Left ventricle myocardium inferior (tissue), 1 donor: Measurements from ENCODE around the gene SORBS2. TPM values are rescaled to one million over a fixed set of nuclear protein-coding genes. Genes with fewer than 3 reads are reported as not detected.
A peak's percentile ranks its signal among the peaks of the same experiment; 100 is the strongest.
"Not testable (repeated sequence)": the region's sequence is repeated elsewhere in the genome, so short reads cannot be mapped to it uniquely, and the experiment has no call there.

Experiments
- DNase-seq: peaks from one replicate; pipeline ENCODE4 v3.0.0-alpha.2; 2020
- H3K27ac ChIP-seq: fragments of 200-600 bp; replicated peaks from 2 replicates; pipeline ENCODE4 v1.8.0; 2021
- H3K27me3 ChIP-seq: fragments of 200-600 bp; 2 replicates; pipeline ENCODE4 v1.8.0; 2021; ENCODE audit warnings: low read depth
- H3K36me3 ChIP-seq: fragments of 200-600 bp; 2 replicates; pipeline ENCODE4 v1.8.0; 2021
- H3K4me1 ChIP-seq: fragments of 200-600 bp; 2 replicates; pipeline ENCODE4 v1.8.0; 2021
- H3K4me3 ChIP-seq: fragments of 200-600 bp; 2 replicates; pipeline ENCODE4 v1.8.0; 2021; ENCODE audit warnings: mild to moderate bottlenecking, moderate library complexity
- H3K9me3 ChIP-seq: fragments of 200-600 bp; replicated peaks from 2 replicates; pipeline ENCODE4 v1.8.0; 2021
- intact Hi-C: fragments of 100-400 bp; cut with micrococcal nuclease; formaldehyde crosslinking; loops from one replicate; pipeline ENCODE4 v1.11.0; 2022
- total RNA-seq: library from RNA; stranded (reverse); fragmentation: NEBNext Ultra II Directional; extraction: Animal tissue kit (Norgen Biotek cat#: 25700); gene quantifications from one replicate; pipeline ENCODE4 v1.2.1, GENCODE V29; 2021
- TF ChIP-seq, protein P1 (sequence below): fragments of 200-600 bp; IDR thresholded peaks from 2 replicates; pipeline ENCODE4 v1.8.0; 2021; ENCODE audit warnings: antibody characterized with exemption, mild to moderate bottlenecking, borderline replicate concordance
- donor health status: DM: no; HTN: yes; CAD: no; lungs with severe emphysema.

The SORBS2 gene
- total RNA-seq, 1 donor from 2014 or later = 1,282 TPM

DNA sequence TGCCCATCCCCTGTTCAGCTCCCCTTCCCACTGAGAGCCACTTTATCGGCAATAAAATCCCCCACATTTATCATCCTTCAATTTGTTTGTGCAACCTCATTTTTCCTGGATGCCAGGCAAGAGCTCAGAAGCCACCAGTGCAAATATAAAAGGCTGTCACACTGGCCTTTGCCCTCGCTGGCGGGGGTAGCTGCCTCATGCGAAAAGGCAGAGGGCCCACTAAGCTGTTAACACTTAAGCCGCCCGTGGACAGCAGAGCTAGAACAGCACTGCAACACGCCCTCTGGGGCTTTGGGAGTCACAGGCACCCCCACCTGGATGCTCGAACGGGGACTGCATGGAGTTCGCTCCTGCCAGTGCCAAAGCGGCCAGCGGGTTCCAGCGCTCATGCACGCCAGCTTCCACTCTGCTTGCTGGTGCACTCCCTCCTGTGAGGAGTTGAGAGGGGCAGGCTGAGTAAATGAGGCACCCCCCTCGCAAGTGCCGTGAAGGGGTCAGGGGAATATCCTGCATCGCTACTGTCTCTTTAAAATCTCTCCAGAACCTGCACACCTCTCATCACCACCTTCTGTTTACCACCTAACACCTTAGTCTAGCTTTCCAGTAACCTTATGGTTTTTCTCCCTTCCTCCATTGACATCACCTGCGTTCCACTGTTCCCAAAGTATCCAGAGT, 99.5 kb downstream of the SORBS2 start:
- Histone ChIP-seq H3K9me3 (no peaks in the 10 kb centered on the region), H3K4me1 (peaks cover 100% of the 10 kb centered on the region), H3K27ac (peak overlapping the region; percentile 85), H3K36me3 (no peaks in the 10 kb centered on the region), H3K27me3 (no peaks in the 10 kb centered on the region), H3K4me3 (no peak overlapping the region)
- TF ChIP-seq, protein P1, sequence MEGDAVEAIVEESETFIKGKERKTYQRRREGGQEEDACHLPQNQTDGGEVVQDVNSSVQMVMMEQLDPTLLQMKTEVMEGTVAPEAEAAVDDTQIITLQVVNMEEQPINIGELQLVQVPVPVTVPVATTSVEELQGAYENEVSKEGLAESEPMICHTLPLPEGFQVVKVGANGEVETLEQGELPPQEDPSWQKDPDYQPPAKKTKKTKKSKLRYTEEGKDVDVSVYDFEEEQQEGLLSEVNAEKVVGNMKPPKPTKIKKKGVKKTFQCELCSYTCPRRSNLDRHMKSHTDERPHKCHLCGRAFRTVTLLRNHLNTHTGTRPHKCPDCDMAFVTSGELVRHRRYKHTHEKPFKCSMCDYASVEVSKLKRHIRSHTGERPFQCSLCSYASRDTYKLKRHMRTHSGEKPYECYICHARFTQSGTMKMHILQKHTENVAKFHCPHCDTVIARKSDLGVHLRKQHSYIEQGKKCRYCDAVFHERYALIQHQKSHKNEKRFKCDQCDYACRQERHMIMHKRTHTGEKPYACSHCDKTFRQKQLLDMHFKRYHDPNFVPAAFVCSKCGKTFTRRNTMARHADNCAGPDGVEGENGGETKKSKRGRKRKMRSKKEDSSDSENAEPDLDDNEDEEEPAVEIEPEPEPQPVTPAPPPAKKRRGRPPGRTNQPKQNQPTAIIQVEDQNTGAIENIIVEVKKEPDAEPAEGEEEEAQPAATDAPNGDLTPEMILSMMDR = no peak
- DNase-seq = no peak
- intact Hi-C loops = no loop called here

DNA sequence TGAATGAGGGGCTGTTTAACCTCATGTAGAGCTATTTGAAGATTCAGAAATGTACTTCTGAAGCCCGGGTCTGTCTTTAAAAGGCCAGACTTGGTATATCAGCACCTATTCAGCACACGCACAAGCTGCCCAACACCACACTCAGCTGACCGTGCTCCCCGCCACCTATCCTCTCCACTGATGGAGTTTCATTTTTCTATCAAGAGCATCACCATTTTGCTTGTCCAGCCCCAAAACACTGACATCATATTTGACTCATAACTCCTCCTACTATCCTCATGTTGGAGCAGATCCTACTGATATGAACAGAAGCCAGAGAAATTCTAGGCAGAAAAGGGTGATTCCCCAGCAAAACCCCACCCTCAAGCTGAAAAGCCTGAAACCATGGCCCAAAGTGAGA, 100.3 kb downstream of the SORBS2 start:
- Histone ChIP-seq H3K4me3 (no peak overlapping the region), H3K4me1 (peaks cover 92% of the 10 kb centered on the region), H3K27me3 (no peaks in the 10 kb centered on the region), H3K9me3 (no peaks in the 10 kb centered on the region), H3K27ac (peak overlapping the region; percentile 85), H3K36me3 (no peaks in the 10 kb centered on the region)
- no peak for DNase-seq
- intact Hi-C loops = no loop called here
- TF ChIP-seq, protein P1 = no peak

DNA sequence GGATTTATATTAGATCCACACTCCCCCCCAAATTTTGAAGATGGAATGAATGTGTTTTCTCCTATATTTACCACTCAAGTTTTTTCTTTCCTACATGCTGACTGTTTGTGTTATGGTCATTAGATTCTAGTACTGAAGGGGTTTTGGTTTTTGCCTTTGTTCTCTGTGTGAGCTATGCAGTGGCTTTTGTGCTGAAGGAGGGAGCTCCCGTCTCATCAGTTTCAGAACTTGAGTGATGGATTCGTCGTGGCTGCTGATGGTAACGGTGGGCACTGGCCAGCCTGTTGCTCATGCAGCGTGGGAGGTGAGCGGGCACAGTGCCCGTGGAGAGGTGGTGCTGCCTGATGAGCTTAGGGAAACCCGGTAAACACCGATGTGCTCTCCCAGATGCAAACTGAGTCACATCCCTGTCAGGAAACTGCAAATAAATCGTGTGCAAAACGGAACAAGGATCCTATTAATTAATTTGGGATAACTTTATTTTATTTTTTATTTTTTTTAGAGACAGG, 101.5 kb downstream of the SORBS2 start:
- peaks cover 81% of the 10 kb centered on the region for H3K4me1 ChIP-seq
- TF ChIP-seq, protein P1 = no peak
- intact Hi-C loops = no loop called here

DNA sequence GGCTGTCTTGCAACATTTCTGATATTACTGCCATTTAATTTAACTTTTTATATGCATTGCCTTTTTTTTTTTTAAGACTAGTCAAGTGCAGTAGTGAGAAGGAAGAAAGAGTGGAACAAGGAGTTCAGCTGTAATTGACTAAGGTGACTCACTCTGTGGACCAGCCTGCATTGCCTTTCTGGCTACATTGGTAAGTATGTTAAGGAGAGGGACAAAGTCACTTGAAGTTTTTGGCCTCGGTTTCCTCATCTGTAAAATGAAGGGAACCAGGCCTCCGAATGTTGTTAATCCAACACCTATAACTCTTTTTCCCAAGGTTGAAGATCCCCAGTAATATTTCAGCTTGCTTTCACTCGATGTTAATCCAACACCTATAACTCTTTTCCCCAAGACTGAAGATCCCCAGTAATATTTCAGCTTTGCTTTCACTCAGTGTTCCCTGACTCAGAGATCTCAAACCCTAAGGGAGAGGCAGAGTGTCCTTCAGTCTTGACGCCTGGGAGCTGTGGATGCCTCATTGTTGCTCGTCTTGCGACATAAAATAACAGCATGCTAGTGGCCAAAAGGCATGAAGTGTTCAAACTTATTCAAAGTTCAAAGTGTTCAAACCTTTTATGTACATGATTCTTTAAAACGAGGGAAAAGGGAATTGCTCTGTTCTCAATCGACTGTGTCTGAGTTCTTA, 102.0 kb downstream of the SORBS2 start:
- Histone ChIP-seq H3K4me3 (no peak overlapping the region), H3K27me3 (no peaks in the 10 kb centered on the region), H3K36me3 (peaks cover 5% of the 10 kb centered on the region), H3K27ac (peak overlapping the region; percentile 85), H3K9me3 (peaks cover 14% of the 10 kb centered on the region), H3K4me1 (peaks cover 76% of the 10 kb centered on the region)
- intact Hi-C loops = no loop called here
- no peak for DNase-seq
- TF ChIP-seq, protein P1 = no peak

More for the DNA sequence above, 101.5 kb downstream of the SORBS2 start:
- no peak for DNase-seq
- H3K27ac ChIP-seq = peak overlapping the region; percentile 85
- H3K27me3 ChIP-seq = no peaks in the 10 kb centered on the region
- H3K9me3 ChIP-seq = peaks cover 10% of the 10 kb centered on the region
- peaks cover 1% of the 10 kb centered on the region for H3K36me3 ChIP-seq
- no peak overlapping the region for H3K4me3 ChIP-seq

DNA sequence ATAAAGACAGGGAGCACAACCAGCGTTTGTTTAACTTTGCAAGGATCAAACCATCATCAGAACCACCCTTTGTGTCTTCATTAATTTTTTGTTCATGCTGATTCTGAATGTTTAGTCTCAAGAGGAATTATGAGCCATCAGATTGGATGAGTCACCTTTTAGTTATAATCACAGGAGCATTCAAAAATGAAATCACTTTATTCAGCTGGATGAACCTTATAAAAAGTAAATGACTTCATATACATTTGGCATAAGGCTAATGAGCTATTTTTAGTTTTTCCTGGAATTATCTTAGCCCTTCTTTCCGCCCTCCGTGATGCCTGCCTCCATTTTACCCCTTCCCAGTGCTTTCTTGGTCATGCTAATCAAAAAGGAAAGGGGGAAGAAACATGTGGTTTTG, 103.6 kb downstream of the SORBS2 start:
- Histone ChIP-seq H3K27me3 (no peaks in the 10 kb centered on the region), H3K4me3 (no peak overlapping the region), H3K27ac (peak overlapping the region; percentile 85), H3K36me3 (peaks cover 5% of the 10 kb centered on the region), H3K9me3 (peaks cover 14% of the 10 kb centered on the region), H3K4me1 (peaks cover 76% of the 10 kb centered on the region)
- TF ChIP-seq, protein P1 = no peak
- DNase-seq = no peak
- intact Hi-C loops = no loop called here

DNA sequence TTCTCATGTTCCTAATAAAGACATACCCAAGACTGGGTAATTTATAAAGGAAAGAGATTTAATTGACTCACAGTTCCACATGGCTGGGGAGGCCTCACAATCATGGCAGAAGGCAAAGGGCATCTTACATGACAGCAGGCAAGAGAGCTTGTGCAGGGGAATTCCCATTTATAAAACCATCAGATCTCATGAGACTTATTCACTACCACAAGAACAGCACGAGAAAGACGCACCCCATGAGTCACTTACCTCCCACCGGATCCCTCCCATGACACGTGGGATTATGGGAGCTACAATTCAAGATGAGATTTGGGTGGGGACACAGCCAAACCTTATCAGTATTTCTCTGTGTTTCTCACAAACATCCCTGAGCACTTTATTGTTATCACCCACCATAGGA, 104.4 kb downstream of the SORBS2 start:
- peaks cover 76% of the 10 kb centered on the region for H3K4me1 ChIP-seq
- DNase-seq, H3K27me3 ChIP-seq, H3K36me3 ChIP-seq, intact Hi-C loops, H3K4me3 ChIP-seq: not testable (repeated sequence)
- peak overlapping the region; percentile 85 for H3K27ac ChIP-seq
- H3K9me3 ChIP-seq = peaks cover 14% of the 10 kb centered on the region
